Caco-2 (cell line): Measurements from ENCODE around the gene DRG1. TPM values are rescaled to one million over a fixed set of nuclear protein-coding genes. Genes with fewer than 3 reads are reported as not detected.

Source experiments
- BruUV-seq: library from RNA; stranded (reverse); fragments of 400-500 nt; replicated peaks from 2 replicates; lab custom pipeline; 2021; lab: Mats Ljungman, UMichigan
- CTCF ChIA-PET: fragments of 300-600 bp; sonication (Branson Sonifier 250); formaldehyde crosslinking; loops from one replicate; lab custom pipeline; 2022; ENCODE audit warnings: antibody characterized with exemption; lab: Charles Lee
- POLR2A ChIA-PET: fragments of 300-600 bp; sonication (Branson Sonifier 250); formaldehyde crosslinking; loops from one replicate; lab custom pipeline; 2022; ENCODE audit warnings: antibody characterized with exemption; lab: Charles Lee
- DNase-seq, 2 experiments: peaks; one replicate each; pipeline versions ENCODE4 v3.0.0 to v3.0.0-alpha.2; 2020 to 2022
- H3K27me3 ChIP-seq: replicated peaks from 2 replicates; pipeline ENCODE4 v1.6.0; 2011; ENCODE audit warnings: low read length; ENCODE audit not compliant: control insufficient read depth, insufficient read depth
- H3K36me3 ChIP-seq: 2 replicates; pipeline ENCODE4 v1.5.1; 2011; ENCODE audit warnings: low read length; ENCODE audit not compliant: control insufficient read depth, insufficient read depth
- H3K4me1 ChIP-seq: fragments of 250-450 bp; sonication (Bioruptor Pico); 2 replicates; pipeline ENCODE4 v1.5.1; 2020; ENCODE audit warnings: mild to moderate bottlenecking
- H3K4me3 ChIP-seq: 2 replicates; pipeline ENCODE4 v1.5.1; 2011; ENCODE audit warnings: low read depth, mild to moderate bottlenecking, control low read depth, low read length
- H3K9me3 ChIP-seq: fragments of 250-450 bp; sonication (Bioruptor Pico); 2 replicates; pipeline ENCODE4 v1.5.1; 2020; ENCODE audit warnings: mild to moderate bottlenecking, moderate library complexity
- H3K27ac Mint-ChIP-seq: one replicate; pipeline ENCODE4 v1.8.0; 2022; ENCODE audit warnings: mixed read lengths; ENCODE audit not compliant: unreplicated experiment
- H3K27me3 Mint-ChIP-seq: one replicate; pipeline ENCODE4 v1.8.0; 2022; ENCODE audit warnings: mixed read lengths; ENCODE audit not compliant: insufficient read depth, unreplicated experiment
- H3K36me3 Mint-ChIP-seq: one replicate; pipeline ENCODE4 v1.8.0; 2022; ENCODE audit warnings: mild to moderate bottlenecking, mixed read lengths; ENCODE audit not compliant: insufficient read depth, unreplicated experiment
- H3K4me1 Mint-ChIP-seq: one replicate; pipeline ENCODE4 v1.8.0; 2022; ENCODE audit warnings: low read depth, mixed read lengths; ENCODE audit not compliant: unreplicated experiment
- H3K4me3 Mint-ChIP-seq: one replicate; pipeline ENCODE4 v1.8.0; 2022; ENCODE audit warnings: mild to moderate bottlenecking, moderate library complexity, mixed read lengths; ENCODE audit not compliant: unreplicated experiment
- H3K9me3 Mint-ChIP-seq: one replicate; pipeline ENCODE4 v1.8.0; 2022; ENCODE audit warnings: mixed read lengths; ENCODE audit not compliant: unreplicated experiment
- intact Hi-C: fragments of 100-400 bp; cut with micrococcal nuclease; formaldehyde crosslinking; loops from one replicate; pipeline ENCODE4 v1.10.0; 2022; ENCODE audit not compliant: unreplicated experiment
- total RNA-seq: library from RNA; stranded (reverse); gene quantifications from 2 replicates; pipeline ENCODE4 v1.2.3, GENCODE V29; 2022
- TF ChIP-seq, protein P1 (sequence below), 2 experiments: fragments of 200-600 bp in 1 of 2; IDR thresholded peaks; 1 replicate in 1 of 2; 2 replicates in 1 of 2; pipeline versions ENCODE4 v1.5.1 to v1.8.0; 2011 to 2022; ENCODE audit warnings: antibody characterized with exemption in 1 of 2, control low read depth in 1 of 2, inconsistent platforms in 1 of 2, low read depth in 1 of 2, low read length in 1 of 2, mild to moderate bottlenecking in 1 of 2, moderate library complexity in 1 of 2; ENCODE audit not compliant: insufficient read depth in 1 of 2, severe bottlenecking in 1 of 2, unreplicated experiment in 1 of 2

Gene DRG1
- total RNA-seq, 1 experiment from 2014 or later, result 78.3 TPM

GRCh38 chr22:31442768-31443489, 43.5 kb downstream of the DRG1 start:
- BruUV-seq, result no TSS peak
- Mint-ChIP-seq H3K36me3 (peaks cover 84% of the 10 kb centered on the region), H3K27ac (no peak overlapping the region), H3K9me3 (no peaks in the 10 kb centered on the region), H3K4me3 (no peak overlapping the region), H3K4me1 (no peaks in the 10 kb centered on the region), H3K27me3 (no peaks in the 10 kb centered on the region)
- TF ChIP-seq, protein P1, sequence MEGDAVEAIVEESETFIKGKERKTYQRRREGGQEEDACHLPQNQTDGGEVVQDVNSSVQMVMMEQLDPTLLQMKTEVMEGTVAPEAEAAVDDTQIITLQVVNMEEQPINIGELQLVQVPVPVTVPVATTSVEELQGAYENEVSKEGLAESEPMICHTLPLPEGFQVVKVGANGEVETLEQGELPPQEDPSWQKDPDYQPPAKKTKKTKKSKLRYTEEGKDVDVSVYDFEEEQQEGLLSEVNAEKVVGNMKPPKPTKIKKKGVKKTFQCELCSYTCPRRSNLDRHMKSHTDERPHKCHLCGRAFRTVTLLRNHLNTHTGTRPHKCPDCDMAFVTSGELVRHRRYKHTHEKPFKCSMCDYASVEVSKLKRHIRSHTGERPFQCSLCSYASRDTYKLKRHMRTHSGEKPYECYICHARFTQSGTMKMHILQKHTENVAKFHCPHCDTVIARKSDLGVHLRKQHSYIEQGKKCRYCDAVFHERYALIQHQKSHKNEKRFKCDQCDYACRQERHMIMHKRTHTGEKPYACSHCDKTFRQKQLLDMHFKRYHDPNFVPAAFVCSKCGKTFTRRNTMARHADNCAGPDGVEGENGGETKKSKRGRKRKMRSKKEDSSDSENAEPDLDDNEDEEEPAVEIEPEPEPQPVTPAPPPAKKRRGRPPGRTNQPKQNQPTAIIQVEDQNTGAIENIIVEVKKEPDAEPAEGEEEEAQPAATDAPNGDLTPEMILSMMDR (IDR thresholded peaks at IDR 0.05; ENCODE audit: insufficient read depth in 1 of 2, low read depth in 1 of 2, low read length in 1 of 2, severe bottlenecking in 1 of 2, unreplicated experiment in 1 of 2), result no peak
- Histone ChIP-seq H3K4me3 (no peak overlapping the region), H3K36me3 (peaks cover 1% of the 10 kb centered on the region), H3K27me3 (no peaks in the 10 kb centered on the region), H3K9me3 (no peaks in the 10 kb centered on the region), H3K4me1 (no peaks in the 10 kb centered on the region)
- POLR2A ChIA-PET, result no interaction called here
- no peak for DNase-seq
- CTCF ChIA-PET, result no interaction called here
- intact Hi-C loops, result no loop called here

- intact Hi-C loops, result no loop called here
- POLR2A ChIA-PET, result no interaction called here
- CTCF ChIA-PET, result no interaction called here
- TF ChIP-seq, protein P1 (IDR thresholded peaks at IDR 0.05; ENCODE audit: insufficient read depth in 1 of 2, low read depth in 1 of 2, low read length in 1 of 2, severe bottlenecking in 1 of 2, unreplicated experiment in 1 of 2), result no peak
- Mint-ChIP-seq H3K4me1 (no peaks in the 10 kb centered on the region), H3K27ac (no peak overlapping the region), H3K4me3 (no peak overlapping the region), H3K9me3 (no peaks in the 10 kb centered on the region), H3K27me3 (no peaks in the 10 kb centered on the region), H3K36me3 (peaks cover 78% of the 10 kb centered on the region)
- no TSS peak for BruUV-seq
- no peak overlapping the region for H3K4me3 ChIP-seq
- H3K36me3 ChIP-seq, result peaks cover 1% of the 10 kb centered on the region
- no peaks in the 10 kb centered on the region for H3K27me3 ChIP-seq
- no peaks in the 10 kb centered on the region for H3K4me1 ChIP-seq
- DNase-seq, result no peak
- H3K9me3 ChIP-seq, result no peaks in the 10 kb centered on the region
Measured at GRCh38 chr22:31443516-31443915, 44.1 kb downstream of the DRG1 start.

GRCh38 chr22:31445642-31446041, 46.2 kb downstream of the DRG1 start:
- H3K4me3 ChIP-seq, result no peak overlapping the region
- DNase-seq, result no peak
- H3K27me3 ChIP-seq, result no peaks in the 10 kb centered on the region
- no peaks in the 10 kb centered on the region for H3K4me1 Mint-ChIP-seq
- H3K9me3 ChIP-seq, result no peaks in the 10 kb centered on the region
- BruUV-seq, result no TSS peak
- POLR2A ChIA-PET, result no interaction called here
- H3K4me1 ChIP-seq, result no peaks in the 10 kb centered on the region
- H3K4me3 Mint-ChIP-seq, result no peak overlapping the region
- no peak overlapping the region for H3K27ac Mint-ChIP-seq
- H3K36me3 ChIP-seq, result peaks cover 1% of the 10 kb centered on the region
- no peaks in the 10 kb centered on the region for H3K27me3 Mint-ChIP-seq
- CTCF ChIA-PET, result no interaction called here
- intact Hi-C loops, result no loop called here
- H3K36me3 Mint-ChIP-seq, result peaks cover 57% of the 10 kb centered on the region
- TF ChIP-seq, protein P1 (IDR thresholded peaks at IDR 0.05; ENCODE audit: insufficient read depth in 1 of 2, low read depth in 1 of 2, low read length in 1 of 2, severe bottlenecking in 1 of 2, unreplicated experiment in 1 of 2), result no peak
- no peaks in the 10 kb centered on the region for H3K9me3 Mint-ChIP-seq
